DMS79 (cell line): ENCODE results near the gene KCNH8.

ENCODE experiments used
- DNase-seq: peaks from one replicate; lab custom pipeline; 2025; lab: John Stamatoyannopoulos, UW

Gene KCNH8

GRCh38 chr3:19254189-19254588, 105.9 kb downstream of the KCNH8 start:
- DNase-seq, result no peak

- no peak for DNase-seq
Measured at GRCh38 chr3:19254784-19255338, 106.6 kb downstream of the KCNH8 start.

- DNase-seq, result no peak
Measured at GRCh38 chr3:19256313-19256712, 108.0 kb downstream of the KCNH8 start.

GRCh38 chr3:19263606-19264005, 115.3 kb downstream of the KCNH8 start:
- DNase-seq, result no peak

GRCh38 chr3:19264424-19264823, 116.1 kb downstream of the KCNH8 start:
- no peak for DNase-seq

GRCh38 chr3:19267040-19267439, 118.7 kb downstream of the KCNH8 start:
- DNase-seq, result no peak

GRCh38 chr3:19270481-19270880, 122.2 kb downstream of the KCNH8 start:
- no peak for DNase-seq

- no peak for DNase-seq
Measured at GRCh38 chr3:19272296-19272695, 124.0 kb downstream of the KCNH8 start.

GRCh38 chr3:19273091-19273490, 124.8 kb downstream of the KCNH8 start:
- no peak for DNase-seq

GRCh38 chr3:19274576-19274975, 126.3 kb downstream of the KCNH8 start:
- no peak for DNase-seq

GRCh38 chr3:19284974-19285373, 136.7 kb downstream of the KCNH8 start:
- no peak for DNase-seq

- no peak for DNase-seq
Measured at GRCh38 chr3:19293295-19293694, 145.0 kb downstream of the KCNH8 start.

GRCh38 chr3:19295208-19295607, 146.9 kb downstream of the KCNH8 start:
- DNase-seq, result no peak

GRCh38 chr3:19331931-19332330, 183.6 kb downstream of the KCNH8 start:
- DNase-seq, result no peak

- DNase-seq, result no peak
Measured at GRCh38 chr3:19334120-19334519, 185.8 kb downstream of the KCNH8 start.

GRCh38 chr3:19338769-19339168, 190.5 kb downstream of the KCNH8 start:
- no peak for DNase-seq

GRCh38 chr3:19342389-19342788, 194.1 kb downstream of the KCNH8 start:
- DNase-seq, result no peak

GRCh38 chr3:19346759-19347158, 198.4 kb downstream of the KCNH8 start:
- DNase-seq, result no peak

- no peak for DNase-seq
Measured at GRCh38 chr3:19347671-19348070, 199.4 kb downstream of the KCNH8 start.

- no peak for DNase-seq
Measured at GRCh38 chr3:19348500-19348899, 200.2 kb downstream of the KCNH8 start.

- DNase-seq, result no peak
Measured at GRCh38 chr3:19348941-19349564, 200.7 kb downstream of the KCNH8 start.

GRCh38 chr3:19357947-19358346, 209.6 kb downstream of the KCNH8 start:
- no peak for DNase-seq

GRCh38 chr3:19363071-19363470, 214.8 kb downstream of the KCNH8 start:
- no peak for DNase-seq

- no peak for DNase-seq
Measured at GRCh38 chr3:19364148-19364547, 215.8 kb downstream of the KCNH8 start.
